Brain microvascular endothelial cell (primary cell): Measurements from ENCODE around the gene KLHL35.

ENCODE experiments used
- DNase-seq: peaks from one replicate; pipeline ENCODE4 v3.0.0-alpha.2; 2020
- H3K27ac ChIP-seq: fragments of 250-450 bp; sonication (Bioruptor Pico); 2 replicates; pipeline ENCODE4 v1.5.1; 2020; ENCODE audit warnings: mild to moderate bottlenecking, moderate library complexity
- H3K27me3 ChIP-seq: fragments of 250-450 bp; sonication (Bioruptor Pico); replicated peaks from 2 replicates; pipeline ENCODE4 v1.5.1; 2020; ENCODE audit warnings: mild to moderate bottlenecking
- H3K36me3 ChIP-seq: fragments of 250-450 bp; sonication (Bioruptor Pico); replicated peaks from 2 replicates; pipeline ENCODE4 v1.5.1; 2020; ENCODE audit warnings: mild to moderate bottlenecking
- H3K4me3 ChIP-seq: 2 replicates; pipeline ENCODE4 v1.5.1; 2011; ENCODE audit warnings: low read depth, mild to moderate bottlenecking, control low read depth, low read length, moderate library complexity
- CTCF ChIP-seq: IDR thresholded peaks from 2 replicates; pipeline ENCODE4 v1.5.1; 2011; ENCODE audit warnings: low read depth, mild to moderate bottlenecking, moderate library complexity, low read length, control low read depth, inconsistent platforms; ENCODE audit errors: missing control alignments
- in situ Hi-C: cut with HindIII; loops from 2 replicates; pipeline ENCODE4 v1.10.0; 2017; ENCODE audit warnings: low sequenced_read_pairs, low pct_ligation_motif_present

Gene KLHL35

GRCh38 chr11:75430714-75431532 lies 2.1 kb downstream of the KLHL35 start:
- Histone ChIP-seq H3K27me3 (peaks cover 30% of the 10 kb centered on the region), H3K4me3 (peak overlapping the region; percentile 30), H3K36me3 (no peaks in the 10 kb centered on the region), H3K27ac (no peak overlapping the region)
- TF ChIP-seq CTCF = no peak
- in situ Hi-C loops = no loop called here
- DNase-seq = no peak

GRCh38 chr11:75429902-75430713 lies 2.9 kb downstream of the KLHL35 start:
- TF ChIP-seq CTCF = no peak
- H3K27me3 ChIP-seq = peaks cover 30% of the 10 kb centered on the region
- DNase-seq = peak; percentile 27
- in situ Hi-C loops = no loop called here
- H3K36me3 ChIP-seq = no peaks in the 10 kb centered on the region
- peak overlapping the region; percentile 30 for H3K4me3 ChIP-seq
- H3K27ac ChIP-seq = no peak overlapping the region

- no peak for DNase-seq
- in situ Hi-C loops = no loop called here
- H3K27ac ChIP-seq = no peak overlapping the region
- peaks cover 30% of the 10 kb centered on the region for H3K27me3 ChIP-seq
- no peaks in the 10 kb centered on the region for H3K36me3 ChIP-seq
- no peak overlapping the region for H3K4me3 ChIP-seq
- no peak for TF ChIP-seq CTCF
These were observed 3.4 kb downstream of the KLHL35 start for GRCh38 chr11:75429641-75429901.

GRCh38 chr11:75428989-75429640 lies 3.9 kb downstream of the KLHL35 start:
- Histone ChIP-seq H3K27me3 (peaks cover 30% of the 10 kb centered on the region), H3K4me3 (no peak overlapping the region), H3K27ac (no peak overlapping the region), H3K36me3 (no peaks in the 10 kb centered on the region)
- in situ Hi-C loops = no loop called here
- TF ChIP-seq CTCF = no peak
- DNase-seq = no peak

- peaks cover 30% of the 10 kb centered on the region for H3K27me3 ChIP-seq
- H3K36me3 ChIP-seq = no peaks in the 10 kb centered on the region
- peak overlapping the region; percentile 47 for H3K4me3 ChIP-seq
- in situ Hi-C loops = no loop called here
- DNase-seq = peak; percentile 90
- TF ChIP-seq CTCF = no peak
- H3K27ac ChIP-seq = no peak overlapping the region
These were observed 4.7 kb downstream of the KLHL35 start for GRCh38 chr11:75428281-75428724.
